HCT116 (cell line): ENCODE results near the gene PRKCA. TPM values are rescaled to one million over a fixed set of nuclear protein-coding genes. Genes with fewer than 3 reads are reported as not detected.

Experiments used
- ATAC-seq: fragments of 200-7000 bp; cut with Tn5 transposase; 2 replicates; pipeline ENCODE4 v1.9.1; 2020; ENCODE audit warnings: mild to moderate bottlenecking, moderate library complexity
- BruUV-seq: library from RNA; stranded (reverse); fragments of 400-500 nt; replicated peaks from 2 replicates; lab custom pipeline; 2021; lab: Mats Ljungman, UMichigan
- CTCF ChIA-PET: fragments of 300-600 bp; sonication (Branson Sonifier 250); formaldehyde crosslinking; loops from one replicate; lab custom pipeline; 2021; ENCODE audit warnings: antibody characterized with exemption; lab: Charles Lee
- POLR2A ChIA-PET: fragments of 300-600, 350-600 bp; sonication (Branson Sonifier 250); formaldehyde crosslinking; loops from one replicate; lab custom pipeline; 2021; ENCODE audit warnings: antibody characterized with exemption; lab: Charles Lee
- RAD21 ChIA-PET, 2 experiments: fragments of 300-600 bp; sonication (Branson Sonifier 250); formaldehyde crosslinking; loops; one replicate each; lab custom pipeline; 2023; ENCODE audit warnings: low total read pairs in 2 of 2; ENCODE audit not compliant: uncharacterized antibody in 2 of 2, unreplicated experiment in 2 of 2, low non-redundant PET in 1 of 2; lab: Charles Lee
- DNase-seq: peaks from one replicate; pipeline ENCODE4 v3.0.0-alpha.2; 2010; ENCODE audit warnings: low read depth, low spot score
- H2AFZ ChIP-seq: fragments of 200-600 bp; shearing (Covaris generic), sonication (generic); 2 replicates; pipeline ENCODE4 v1.6.1; 2017; ENCODE audit warnings: low read depth, mixed run types, mixed read lengths, antibody characterized with exemption, low read length; ENCODE audit not compliant: poor library complexity, severe bottlenecking
- H3K27ac ChIP-seq: 2 replicates; pipeline ENCODE4 v1.5.1; 2012; ENCODE audit warnings: low read depth, low read length
- H3K27me3 ChIP-seq: fragments of 200-600 bp; sonication (generic); 2 replicates; pipeline ENCODE4 v1.6.1; 2016; ENCODE audit warnings: mixed run types, low read length, mixed read lengths; ENCODE audit not compliant: insufficient read depth
- H3K36me3 ChIP-seq, 2 experiments: fragments of 200-500 bp in 1 of 2; fragments of 200-600 bp in 1 of 2; sonication (Bioruptor generic) in 1 of 2; sonication (generic) in 1 of 2; 2 replicates each; pipeline versions ENCODE4 v1.5.1 to v1.6.1; 2014 to 2016; ENCODE audit warnings: low read length in 2 of 2, inconsistent platforms in 1 of 2, mixed read lengths in 1 of 2, mixed run types in 1 of 2; ENCODE audit not compliant: insufficient read depth in 2 of 2, control insufficient read depth in 1 of 2
- H3K4me1 ChIP-seq, 2 experiments: fragments of 200-600 bp in 1 of 2; sonication (generic) in 1 of 2; 2 replicates each; pipeline versions ENCODE4 v1.5.1 to v1.6.1; 2012 to 2017; ENCODE audit warnings: low read length in 2 of 2, inconsistent platforms in 1 of 2, mild to moderate bottlenecking in 1 of 2, mixed read lengths in 1 of 2, mixed run types in 1 of 2, moderate library complexity in 1 of 2; ENCODE audit not compliant: insufficient read depth in 2 of 2, control insufficient read depth in 1 of 2
- H3K4me2 ChIP-seq: fragments of 200-600 bp; sonication (generic); 2 replicates; pipeline ENCODE4 v1.6.1; 2017; ENCODE audit warnings: mixed run types, low read length, mixed read lengths
- H3K4me3 ChIP-seq, 2 experiments: fragments of 200-600 bp in 1 of 2; sonication (generic) in 1 of 2; replicated peaks in 1 of 2; 2 replicates each; pipeline ENCODE4 v1.5.1; 2011 to 2016; ENCODE audit warnings: low read length in 2 of 2, control low read depth in 1 of 2, low read depth in 1 of 2, mild to moderate bottlenecking in 1 of 2, mixed read lengths in 1 of 2, mixed run types in 1 of 2
- H3K79me2 ChIP-seq: fragments of 200-600 bp; sonication (generic); 2 replicates; pipeline ENCODE4 v1.6.1; 2017; ENCODE audit warnings: mild to moderate bottlenecking, mixed run types, low read length, moderate library complexity, mixed read lengths; ENCODE audit not compliant: insufficient read depth
- H3K9ac ChIP-seq: fragments of 200-600 bp; sonication (generic); 2 replicates; pipeline ENCODE4 v1.6.1; 2016; ENCODE audit warnings: low read length, mixed read lengths
- H3K9me2 ChIP-seq: fragments of 200-600 bp; sonication (generic), shearing (Covaris generic); 2 replicates; pipeline ENCODE4 v1.6.1; 2017; ENCODE audit warnings: mixed run types, mild to moderate bottlenecking, moderate library complexity; ENCODE audit not compliant: insufficient read depth
- H3K9me3 ChIP-seq, 2 experiments: fragments of 200-500 bp in 1 of 2; fragments of 200-600 bp in 1 of 2; sonication (Bioruptor generic) in 1 of 2; sonication (generic) in 1 of 2; 2 replicates each; pipeline ENCODE4 v1.6.1; 2014 to 2017; ENCODE audit warnings: low read length in 2 of 2, mixed read lengths in 2 of 2, inconsistent platforms in 1 of 2, low read depth in 1 of 2, mild to moderate bottlenecking in 1 of 2, mixed run types in 1 of 2, moderate library complexity in 1 of 2; ENCODE audit not compliant: control insufficient read depth in 1 of 2, insufficient read depth in 1 of 2
- H4K20me1 ChIP-seq: fragments of 200-600 bp; sonication (generic), shearing (Covaris generic); 2 replicates; pipeline ENCODE4 v1.6.1; 2017; ENCODE audit warnings: mixed run types, mild to moderate bottlenecking, moderate library complexity; ENCODE audit not compliant: insufficient read depth
- ATF3 ChIP-seq: IDR thresholded peaks from 2 replicates; pipeline ENCODE4 v1.6.1; 2012
- CBX3 ChIP-seq: IDR thresholded peaks from 2 replicates; pipeline ENCODE4 v1.6.1; 2012; ENCODE audit warnings: low read depth
- CEBPB ChIP-seq: IDR thresholded peaks from 2 replicates; pipeline ENCODE4 v1.6.1; 2012; ENCODE audit warnings: low read depth
- ELF1 ChIP-seq: IDR thresholded peaks from 2 replicates; pipeline ENCODE4 v1.6.1; 2012; ENCODE audit warnings: low read depth, borderline replicate concordance
- EZH2 ChIP-seq: fragments of 200-600 bp; sonication (generic); IDR thresholded peaks from 2 replicates; pipeline ENCODE4 v1.6.1; 2017; ENCODE audit warnings: antibody characterized with exemption, mixed run types
- EZH2phosphoT487 ChIP-seq: fragments of 200-600 bp; IDR thresholded peaks from 2 replicates; pipeline ENCODE4 v1.6.1; 2018; ENCODE audit warnings: antibody characterized with exemption, borderline replicate concordance
- FOSL1 ChIP-seq: IDR thresholded peaks from 2 replicates; pipeline ENCODE4 v1.6.1; 2012; ENCODE audit warnings: low read depth
- JUND ChIP-seq: IDR thresholded peaks from 2 replicates; pipeline ENCODE4 v1.6.1; 2012
- POLR2A ChIP-seq: IDR thresholded peaks from 2 replicates; pipeline ENCODE4 v1.7.0; 2011; ENCODE audit warnings: borderline replicate concordance; ENCODE audit not compliant: insufficient read depth, insufficient read length; ENCODE audit errors: extremely low read depth
- POLR2AphosphoS5 ChIP-seq: IDR thresholded peaks from 2 replicates; pipeline ENCODE4 v1.6.1; 2011; ENCODE audit warnings: mild to moderate bottlenecking, low read depth, low read length, moderate library complexity
- SIN3A ChIP-seq: IDR thresholded peaks from 2 replicates; pipeline ENCODE4 v1.6.1; 2012; ENCODE audit warnings: low read depth
- SP1 ChIP-seq: IDR thresholded peaks from 2 replicates; pipeline ENCODE4 v1.6.1; 2012; ENCODE audit warnings: low read depth
- SRF ChIP-seq: IDR thresholded peaks from 2 replicates; pipeline ENCODE4 v1.6.1; 2012; ENCODE audit warnings: low read depth
- TCF7L2 ChIP-seq: IDR thresholded peaks from 2 replicates; pipeline ENCODE4 v1.7.0; 2011; ENCODE audit warnings: borderline replicate concordance, inconsistent platforms; ENCODE audit not compliant: insufficient read depth, insufficient read length; ENCODE audit errors: extremely low read depth
- YY1 ChIP-seq: IDR thresholded peaks from 2 replicates; pipeline ENCODE4 v1.6.1; 2011; ENCODE audit warnings: low read length, low read depth, moderate library complexity, mild to moderate bottlenecking; ENCODE audit not compliant: insufficient replicate concordance; ENCODE audit errors: extremely low read depth
- ZBTB33 ChIP-seq: IDR thresholded peaks from 2 replicates; pipeline ENCODE4 v1.6.1; 2011; ENCODE audit warnings: mild to moderate bottlenecking, low read length, moderate library complexity; ENCODE audit not compliant: insufficient replicate concordance; ENCODE audit errors: extremely low read depth
- intact Hi-C: fragments of 100-400 bp; cut with micrococcal nuclease; formaldehyde crosslinking; loops from 2 replicates; pipeline ENCODE4 v1.10.0; 2022
- total RNA-seq: library from RNA; stranded (reverse); gene quantifications from one replicate; pipeline ENCODE4 v1.2.1, GENCODE V29; 2021; ENCODE audit not compliant: unreplicated experiment
- TF ChIP-seq, protein P1 (sequence below): IDR thresholded peaks from 2 replicates; pipeline ENCODE4 v1.6.1; 2012

Gene PRKCA
- total RNA-seq, 1 experiment from 2014 or later = 18.8 TPM

DNA sequence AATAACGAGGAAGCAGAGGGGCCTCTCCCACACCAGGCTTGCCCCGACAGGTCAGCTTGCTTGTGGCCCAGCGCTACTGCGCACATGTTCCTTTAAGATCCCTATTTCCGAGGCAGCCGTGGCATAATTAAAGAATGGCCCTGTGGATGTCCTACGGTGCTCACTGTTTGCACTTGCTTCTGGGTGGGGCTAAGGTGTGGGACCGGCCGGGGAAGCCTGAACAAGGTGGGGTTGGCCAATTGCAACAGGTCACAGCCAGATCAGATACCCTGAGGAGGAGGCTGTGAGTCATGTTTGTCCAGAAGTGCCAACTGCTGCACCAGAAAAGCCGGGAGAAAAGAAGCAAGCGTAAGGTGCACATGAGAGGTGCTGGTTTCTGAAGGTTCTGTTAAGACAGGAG, 374.0 kb downstream of the PRKCA start (continued):
- TF ChIP-seq CBX3 (peak; percentile 76; the same call in 1 of the 2 replicates), EZH2 (no peak), JUND (peak; percentile 72), CEBPB (peak; percentile 67), ELF1 (no peak), SIN3A (no peak), ZBTB33 (no peak), POLR2AphosphoS5 (peak; percentile 31; the same call in 1 of the 2 replicates)
- TF ChIP-seq, protein P1, sequence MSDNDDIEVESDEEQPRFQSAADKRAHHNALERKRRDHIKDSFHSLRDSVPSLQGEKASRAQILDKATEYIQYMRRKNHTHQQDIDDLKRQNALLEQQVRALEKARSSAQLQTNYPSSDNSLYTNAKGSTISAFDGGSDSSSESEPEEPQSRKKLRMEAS = peak; percentile 63

DNA sequence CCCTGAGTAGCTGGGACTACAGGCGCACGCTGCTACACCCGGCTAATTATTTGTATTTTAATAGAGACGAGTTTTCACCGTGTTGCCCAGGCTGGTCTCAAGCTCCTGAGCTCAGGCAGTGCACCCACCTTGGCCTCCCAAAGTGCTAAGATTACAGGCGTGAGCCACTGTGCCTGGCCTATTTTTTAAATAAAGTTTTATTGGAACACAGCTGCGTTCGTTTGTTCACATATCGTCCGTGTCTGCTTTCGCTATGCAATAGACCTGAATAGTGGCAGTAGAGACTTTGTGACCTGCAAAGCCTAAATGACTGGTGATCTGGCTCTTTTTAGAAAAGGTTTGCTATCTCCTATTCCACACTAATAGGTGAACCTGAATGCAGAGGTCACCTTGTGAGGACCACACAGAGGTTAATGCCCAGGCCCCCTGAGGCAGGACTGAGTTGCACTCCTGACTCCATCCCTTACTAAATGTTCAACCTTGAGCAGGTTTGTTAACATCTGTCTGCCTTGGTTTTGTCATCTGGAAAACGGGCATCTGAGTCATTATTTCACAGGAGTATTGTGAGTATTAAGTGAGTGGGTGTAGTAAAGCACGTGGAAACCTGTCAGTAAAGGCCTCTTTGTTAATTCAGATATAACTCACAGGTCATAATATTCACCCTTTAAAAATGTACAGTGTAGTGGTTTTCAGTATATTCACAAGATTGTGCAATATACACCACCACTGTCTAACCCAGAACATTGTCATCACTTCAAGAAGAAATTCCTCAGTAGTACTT, 375.0 kb downstream of the PRKCA start:
- intact Hi-C loops = loop anchor here (10.0 kb wide), 2 partner anchors 253 to 1383 kb away; no protein-coding TSS in a partner anchor
- Histone ChIP-seq H3K4me1 (peaks cover 19 to 23% of the 10 kb centered on the region in 2 experiments), H3K4me2 (no peak overlapping the region), H3K9ac (no peak overlapping the region), H3K27me3 (no peaks in the 10 kb centered on the region), H2AFZ (no peak overlapping the region), H4K20me1 (no peaks in the 10 kb centered on the region), H3K79me2 (no peaks in the 10 kb centered on the region), H3K9me2 (no peaks in the 10 kb centered on the region), H3K9me3 (no peaks in the 10 kb centered on the region), H3K27ac (no peak overlapping the region), H3K4me3 (no peak overlapping the region), H3K36me3 (no peaks in the 10 kb centered on the region)
- DNase-seq = no peak
- POLR2A ChIA-PET = interaction anchor here (0.6 kb wide), 1 partner anchor 38 kb away, joined by 3 read pairs; no protein-coding TSS in a partner anchor
- RAD21 ChIA-PET = no interaction called here
- no peak for ATAC-seq
- no TSS peak for BruUV-seq
- TF ChIP-seq EZH2phosphoT487 = no peak
- no peak for TF ChIP-seq POLR2A
- no peak for TF ChIP-seq CEBPB
- TF ChIP-seq JUND = no peak
- no peak for TF ChIP-seq CBX3
- no peak for TF ChIP-seq SRF
- TF ChIP-seq SIN3A = no peak
- TF ChIP-seq ATF3 = no peak
- TF ChIP-seq, protein P1 = no peak
- TF ChIP-seq TCF7L2 = no peak
- TF ChIP-seq ZBTB33 = no peak
- no peak for TF ChIP-seq FOSL1
- TF ChIP-seq SP1 = no peak
- no peak for TF ChIP-seq YY1
- no peak for TF ChIP-seq ELF1
- CTCF ChIA-PET = interaction anchor here (1.1 to 1.5 kb wide), 3 partner anchors 24 to 477 kb away, joined by 3 to 4 read pairs (median 3); no protein-coding TSS in a partner anchor
